Upper lobe of left lung (tissue), 4 donors: ENCODE data around the gene EOLA2.
"Not testable (repeated sequence)": the region's sequence is repeated elsewhere in the genome, so short reads cannot be mapped to it uniquely, and the experiment has no call there.

ENCODE experiments used
- EP300 ChIP-seq, 4 donors: sonication (generic); formaldehyde crosslinking; IDR thresholded peaks; one replicate each; pipeline ENCODE4 v1.5.1; 2017; ENCODE audit warnings: antibody characterized with exemption in 4 of 4, control low read depth in 2 of 4
- POLR2A ChIP-seq, 4 donors: fragments of 450-650 bp; IDR thresholded peaks; one replicate each; pipeline ENCODE4 v1.5.1; 2016 to 2017; ENCODE audit warnings: antibody characterized with exemption in 4 of 4, mild to moderate bottlenecking in 2 of 4
- POLR2AphosphoS5 ChIP-seq, 2 donors: sonication (generic); formaldehyde crosslinking; IDR thresholded peaks; one replicate each; pipeline ENCODE4 v1.5.1; 2017; ENCODE audit warnings: antibody characterized with exemption in 2 of 2
- TF ChIP-seq, protein P1 (sequence below), 6 experiments: fragments of 450-650 bp in 4 of 6; fragments of 200-600 bp in 2 of 6; sonication (generic) in 2 of 6; IDR thresholded peaks; one replicate each; pipeline ENCODE4 v1.5.1; 2016 to 2019; ENCODE audit warnings: antibody characterized with exemption in 6 of 6

DNA sequence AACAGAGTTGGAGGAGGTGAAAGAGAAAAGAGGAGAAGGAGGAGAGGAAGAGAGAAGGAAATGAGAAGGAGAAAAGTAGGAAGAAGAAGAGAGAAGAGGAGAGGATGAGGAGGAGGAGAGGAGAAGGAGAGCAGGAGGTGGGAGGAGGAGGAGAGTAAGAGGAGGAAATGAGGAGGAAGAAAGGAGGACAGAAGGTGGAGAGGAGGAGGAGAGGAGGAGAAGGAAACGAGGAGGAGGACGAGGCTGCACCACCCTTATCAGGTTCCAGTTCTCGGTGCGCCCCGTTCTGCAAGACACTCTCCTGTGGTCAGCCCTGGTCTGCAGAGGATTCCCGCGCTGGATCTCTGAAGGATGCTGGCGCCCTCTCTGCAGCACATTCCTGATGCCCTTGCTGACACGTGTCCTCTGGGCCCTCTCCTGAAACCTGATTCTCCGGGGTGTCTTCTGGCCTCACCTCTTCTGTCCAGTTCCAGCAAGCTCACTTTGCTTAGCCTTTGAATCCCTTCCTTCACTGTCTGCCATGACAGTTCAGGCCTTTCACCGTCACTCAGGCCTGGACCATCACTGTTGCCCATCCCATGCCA is 6.9 kb upstream of the EOLA2 start:
- not testable (repeated sequence) for TF ChIP-seq EP300, POLR2A, POLR2AphosphoS5 (IDR thresholded peaks at IDR 0.05)
- TF ChIP-seq, protein P1, sequence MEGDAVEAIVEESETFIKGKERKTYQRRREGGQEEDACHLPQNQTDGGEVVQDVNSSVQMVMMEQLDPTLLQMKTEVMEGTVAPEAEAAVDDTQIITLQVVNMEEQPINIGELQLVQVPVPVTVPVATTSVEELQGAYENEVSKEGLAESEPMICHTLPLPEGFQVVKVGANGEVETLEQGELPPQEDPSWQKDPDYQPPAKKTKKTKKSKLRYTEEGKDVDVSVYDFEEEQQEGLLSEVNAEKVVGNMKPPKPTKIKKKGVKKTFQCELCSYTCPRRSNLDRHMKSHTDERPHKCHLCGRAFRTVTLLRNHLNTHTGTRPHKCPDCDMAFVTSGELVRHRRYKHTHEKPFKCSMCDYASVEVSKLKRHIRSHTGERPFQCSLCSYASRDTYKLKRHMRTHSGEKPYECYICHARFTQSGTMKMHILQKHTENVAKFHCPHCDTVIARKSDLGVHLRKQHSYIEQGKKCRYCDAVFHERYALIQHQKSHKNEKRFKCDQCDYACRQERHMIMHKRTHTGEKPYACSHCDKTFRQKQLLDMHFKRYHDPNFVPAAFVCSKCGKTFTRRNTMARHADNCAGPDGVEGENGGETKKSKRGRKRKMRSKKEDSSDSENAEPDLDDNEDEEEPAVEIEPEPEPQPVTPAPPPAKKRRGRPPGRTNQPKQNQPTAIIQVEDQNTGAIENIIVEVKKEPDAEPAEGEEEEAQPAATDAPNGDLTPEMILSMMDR (IDR thresholded peaks at IDR 0.05) = not testable (repeated sequence)
